GM12878 (cell line): ENCODE data around the gene SETBP1. TPM values are rescaled to one million over a fixed set of nuclear protein-coding genes. Genes with fewer than 3 reads are reported as not detected.

Experiments used
- ATAC-seq: fragments of 200-7000 bp; cut with Tn5 transposase; 3 replicates; pipeline ENCODE4 v1.9.1; 2020; ENCODE audit warnings: mild to moderate bottlenecking, moderate library complexity
- BruUV-seq: library from RNA; stranded (reverse); fragments of 400-500 nt; replicated peaks from 2 replicates; lab custom pipeline; 2021; lab: Mats Ljungman, UMichigan
- CTCF ChIA-PET: fragments of 300-600 bp; sonication (Branson Sonifier 250); formaldehyde crosslinking; extraction: SDS; loops from one replicate; lab custom pipeline; 2021; ENCODE audit warnings: inconsistent platforms; lab: Yijun Ruan, JAX
- POLR2A ChIA-PET: fragments of 350-600 bp; formaldehyde crosslinking; extraction: SDS; loops from one replicate; lab custom pipeline; 2021; ENCODE audit warnings: inconsistent platforms; lab: Charles Lee
- RAD21 ChIA-PET: fragments of 300-600 bp; sonication (Branson Sonifier 250); formaldehyde crosslinking; loops from one replicate; lab custom pipeline; 2023; ENCODE audit warnings: antibody characterized with exemption; ENCODE audit not compliant: unreplicated experiment; lab: Charles Lee
- SMC1A ChIA-PET: fragments of 300-600 bp; sonication (Branson Sonifier 250); formaldehyde crosslinking; loops from one replicate; lab custom pipeline; 2023; ENCODE audit not compliant: unreplicated experiment, uncharacterized antibody; lab: Charles Lee
- DNase-seq: peaks from one replicate; pipeline ENCODE4 v3.0.0-alpha.2; 2011; ENCODE audit warnings: low read depth, low spot score
- FAIRE-seq: peaks from 3 replicates; lab custom pipeline; 2011; peaks lifted over from hg19 to GRCh38; lab: Jason Lieb, UNC
- H2AFZ ChIP-seq: 2 replicates; pipeline ENCODE4 v1.6.0; 2011; ENCODE audit warnings: low read depth, low read length, control low read depth; ENCODE audit not compliant: control insufficient read depth
- H3K27ac ChIP-seq: 2 replicates; pipeline ENCODE4 v1.5.1; 2011; ENCODE audit warnings: control low read depth; ENCODE audit not compliant: control insufficient read depth, insufficient read depth
- H3K27me3 ChIP-seq, 2 experiments: replicated peaks in 1 of 2; 2 replicates each; pipeline versions ENCODE4 v1.6.0 to v1.6.1; 2011; ENCODE audit warnings: low read length in 1 of 2; ENCODE audit not compliant: control insufficient read depth in 2 of 2, insufficient read depth in 2 of 2
- H3K36me3 ChIP-seq, 2 experiments: 2 replicates each; pipeline ENCODE4 v1.5.1; 2011; ENCODE audit warnings: low read length in 1 of 2; ENCODE audit not compliant: control insufficient read depth in 2 of 2, insufficient read depth in 2 of 2
- H3K4me1 ChIP-seq: 2 replicates; pipeline ENCODE4 v1.6.1; 2011; ENCODE audit warnings: mild to moderate bottlenecking, low read length, moderate library complexity, mixed read lengths; ENCODE audit not compliant: control insufficient read depth, insufficient read depth
- H3K4me2 ChIP-seq: 2 replicates; pipeline ENCODE4 v1.6.0; 2011; ENCODE audit warnings: control low read depth; ENCODE audit not compliant: control insufficient read depth, insufficient read depth
- H3K4me3 ChIP-seq: fragments of 200-600 bp; sonication (generic); 2 replicates; pipeline ENCODE4 v1.5.1; 2016
- H3K79me2 ChIP-seq: 2 replicates; pipeline ENCODE4 v1.6.0; 2011; ENCODE audit warnings: low read length; ENCODE audit not compliant: control insufficient read depth, insufficient read depth
- H3K9ac ChIP-seq: 2 replicates; pipeline ENCODE4 v1.8.0; 2011; ENCODE audit warnings: low read length, control low read depth, mixed read lengths; ENCODE audit not compliant: control insufficient read depth, insufficient read depth
- H3K9me3 ChIP-seq: replicated peaks from 3 replicates; pipeline ENCODE4 v1.5.1; 2011; ENCODE audit warnings: mild to moderate bottlenecking, low read length; ENCODE audit not compliant: control insufficient read depth, insufficient read depth
- H4K20me1 ChIP-seq: 2 replicates; pipeline ENCODE4 v1.6.0; 2011; ENCODE audit not compliant: control insufficient read depth, insufficient read depth
- CHD2 ChIP-seq: IDR thresholded peaks from 2 replicates; pipeline ENCODE4 v1.6.1; 2011; ENCODE audit warnings: low read depth, low read length, improper control_type of control experiment, borderline replicate concordance
- MEF2A ChIP-seq: IDR thresholded peaks from 2 replicates; pipeline ENCODE4 v1.6.1; 2011; ENCODE audit warnings: low read depth, mild to moderate bottlenecking, low read length, moderate library complexity; ENCODE audit not compliant: insufficient read depth
- NBN ChIP-seq: fragments of 450-650 bp; IDR thresholded peaks from 2 replicates; pipeline ENCODE4 v1.6.1; 2016
- NKRF ChIP-seq: fragments of 450-650 bp; conservative IDR thresholded peaks from 2 replicates; pipeline ENCODE4 v1.6.1; 2017; ENCODE audit warnings: mild to moderate bottlenecking, moderate library complexity
- POLR2AphosphoS5 ChIP-seq: IDR thresholded peaks from 2 replicates; pipeline ENCODE4 v1.6.1; 2011; ENCODE audit warnings: mild to moderate bottlenecking, low read length, inconsistent platforms
- RAD51 ChIP-seq: fragments of 450-650 bp; IDR thresholded peaks from 2 replicates; pipeline ENCODE4 v1.6.1; 2016; ENCODE audit warnings: moderate library complexity, mild to moderate bottlenecking, inconsistent platforms
- RCOR1 ChIP-seq: conservative IDR thresholded peaks from 2 replicates; pipeline ENCODE4 v1.6.1; 2012; ENCODE audit warnings: low read depth, low read length, improper control_type of control experiment
- SUPT20H ChIP-seq: IDR thresholded peaks from 2 replicates; pipeline ENCODE4 v1.6.1; 2011; ENCODE audit warnings: low read depth, mild to moderate bottlenecking, low read length, moderate library complexity, borderline replicate concordance; ENCODE audit not compliant: control insufficient read depth
- USF2 ChIP-seq: IDR thresholded peaks from 2 replicates; pipeline ENCODE4 v1.6.1; 2011; ENCODE audit warnings: low read depth, low read length, improper control_type of control experiment, borderline replicate concordance
- WGBS: methylation state at CpG from one replicate; pipeline ENCODE4 v1.1.6; 2016; ENCODE audit warnings: low lambda C conversion rate; ENCODE audit not compliant: insufficient replicate concordance, insufficient coverage; ENCODE audit errors: missing lambda C conversion rate; 5-methylcytosine and 5-hydroxymethylcytosine counted together
- in situ Hi-C: fragments of 300-500 bp; cut with MboI; formaldehyde crosslinking; loops from 9 replicates; pipeline ENCODE4 v1.14.3; 2018; ENCODE audit warnings: mixed read lengths
- intact Hi-C: fragments of 100-400 bp; cut with micrococcal nuclease; formaldehyde crosslinking; loops from one replicate; pipeline ENCODE4 v1.14.2; 2022; ENCODE audit not compliant: unreplicated experiment
- polyA plus RNA-seq, 11 experiments: library from polyadenylated mRNA; depleted of rRNA in 4 of 11; unstranded in 6 of 11; stranded (reverse) in 5 of 11; fragments of >200 nt; fragmentation: Nextera tagmentation in 4 of 11; fragmentation: Illumina TruSeq in 1 of 11; extraction: Ambion mirVana in 4 of 11; extraction: Trizol in 1 of 11; gene quantifications; 1 replicate in 1 of 11; 2 replicates in 10 of 11; pipeline versions ENCODE4 v1.2.1 to v1.2.3, GENCODE V29; 2011 to 2016; ENCODE audit warnings: inconsistent platforms in 2 of 11, missing spikeins in 2 of 11, low read depth in 1 of 11
- total RNA-seq, 4 experiments: library from RNA; depleted of rRNA in 3 of 4; stranded (reverse); fragments of >200 nt in 3 of 4; fragmentation: Illumina TruSeq in 1 of 4; extraction: Trizol in 1 of 4; gene quantifications; 2 replicates each; pipeline versions ENCODE4 v1.2.1 to v1.2.3, GENCODE V29; 2013 to 2021

The SETBP1 gene
- total and polyA plus RNA-seq, 10 of the 15 experiments (the other 5 are each of a cell fraction or from before 2014, with no cell fraction given), result 0.99 to 29.7 (median 8.3) TPM

GRCh38 chr18:44826418-44827259 lies 146.0 kb downstream of the SETBP1 start:
- no peaks in the 10 kb centered on the region for H3K79me2 ChIP-seq
- ChIA-PET SMC1A (interaction anchor here (0.6 to 6.6 kb wide), 15 partner anchors 9 to 311 kb away, joined by 3 to 33 read pairs (median 4); no protein-coding TSS in a partner anchor), RAD21 (interaction anchor here (1.0 to 1.4 kb wide), 3 partner anchors 9 to 386 kb away, joined by 3 to 4 read pairs (median 4); no protein-coding TSS in a partner anchor), POLR2A (interaction anchor here (0.9 kb wide), 2 partner anchors 8 to 12 kb away, joined by 3 read pairs; no protein-coding TSS in a partner anchor), CTCF (interaction anchor here (0.9 to 1.5 kb wide), 5 partner anchors 10 to 248 kb away, joined by 3 to 6 read pairs (median 4); no protein-coding TSS in a partner anchor)
- H3K4me2 ChIP-seq, result no peak overlapping the region
- intact Hi-C loops, result loop anchor here (2.0 kb wide), 1 partner anchor 26 kb away; no protein-coding TSS in a partner anchor
- no peaks in the 10 kb centered on the region for H3K36me3 ChIP-seq
- WGBS, result 62% methylated on average over 5 of the region's 5 CpGs
- H3K27me3 ChIP-seq, result no peaks in the 10 kb centered on the region
- no peak overlapping the region for H3K9ac ChIP-seq
- no peak overlapping the region for H3K27ac ChIP-seq
- no peaks in the 10 kb centered on the region for H3K4me1 ChIP-seq
- H3K9me3 ChIP-seq, result no peaks in the 10 kb centered on the region
- FAIRE-seq, result no peak
- no peak for ATAC-seq
- no peak overlapping the region for H3K4me3 ChIP-seq
- H2AFZ ChIP-seq, result no peak overlapping the region
- no peak for TF ChIP-seq MEF2A
- in situ Hi-C loops, result no loop called here
- BruUV-seq, result no TSS peak
- no peak for DNase-seq
- H4K20me1 ChIP-seq, result no peaks in the 10 kb centered on the region

- no peak overlapping the region for H3K27ac ChIP-seq
- in situ Hi-C loops, result no loop called here
- H3K27me3 ChIP-seq, result no peaks in the 10 kb centered on the region
- no peak overlapping the region for H2AFZ ChIP-seq
- ChIA-PET CTCF (interaction anchor here (0.6 to 1.5 kb wide), 5 partner anchors 31 to 385 kb away, joined by 3 to 5 read pairs (median 3); no protein-coding TSS in a partner anchor), RAD21 (interaction anchor here (0.9 to 1.2 kb wide), 4 partner anchors 8 to 385 kb away, joined by 3 to 4 read pairs (median 3); no protein-coding TSS in a partner anchor), POLR2A (interaction anchor here (0.9 kb wide), 1 partner anchor 13 kb away, joined by 3 read pairs; no protein-coding TSS in a partner anchor), SMC1A (interaction anchor here (0.6 to 6.6 kb wide), 12 partner anchors 10 to 385 kb away, joined by 3 to 33 read pairs (median 4); no protein-coding TSS in a partner anchor)
- H3K4me1 ChIP-seq, result no peaks in the 10 kb centered on the region
- intact Hi-C loops, result no loop called here
- no TSS peak for BruUV-seq
- 98% methylated on average over 3 of the region's 3 CpGs for WGBS
- FAIRE-seq (no peak), ATAC-seq (no peak), DNase-seq (no peak)
- no peaks in the 10 kb centered on the region for H3K36me3 ChIP-seq
- H3K4me3 ChIP-seq, result no peak overlapping the region
- H3K79me2 ChIP-seq, result no peaks in the 10 kb centered on the region
- H4K20me1 ChIP-seq, result no peaks in the 10 kb centered on the region
- no peak overlapping the region for H3K4me2 ChIP-seq
- H3K9ac ChIP-seq, result no peak overlapping the region
- H3K9me3 ChIP-seq, result no peaks in the 10 kb centered on the region
- TF ChIP-seq POLR2AphosphoS5 (no peak), SUPT20H (no peak), RCOR1 (no peak), NBN (no peak), CHD2 (no peak), RAD51 (no peak), USF2 (no peak), NKRF (no peak)
Observed at GRCh38 chr18:44828080-44828479, 147.4 kb downstream of the SETBP1 start.
